Naive thymus-derived CD4-positive, alpha-beta T cell (primary cell): ENCODE measurements around the gene KCNQ1OT1. TPM values are rescaled to one million over a fixed set of nuclear protein-coding genes. Genes with fewer than 3 reads are reported as not detected.

ENCODE experiments used
- ATAC-seq: fragments of 150-1000 bp; cut with Tn5 transposase; 2 replicates; pipeline ENCODE4 v1.10.0; 2021; ENCODE audit warnings: mild to moderate bottlenecking, moderate library complexity
- CTCF ChIA-PET: fragments of 350-600 bp; sonication (Branson Sonifier 250); formaldehyde crosslinking; loops from one replicate; lab custom pipeline; 2021; ENCODE audit warnings: antibody characterized with exemption; lab: Charles Lee
- POLR2A ChIA-PET: fragments of 350-600 bp; sonication (Branson Sonifier 250); formaldehyde crosslinking; loops from one replicate; lab custom pipeline; 2021; ENCODE audit warnings: antibody characterized with exemption, inconsistent platforms; lab: Charles Lee
- DNase-seq, 9 donors: peaks; one replicate each; pipeline versions ENCODE4 v3.0.0 to v3.0.0-alpha.2; 2020 to 2022; ENCODE audit warnings: mixed read lengths in 1 of 9
- H3K27ac ChIP-seq: one replicate; pipeline ENCODE4 v1.7.0; 2013; ENCODE audit warnings: mild to moderate bottlenecking, low read depth, low read length, moderate library complexity
- H3K27me3 ChIP-seq, 2 donors: one replicate each; pipeline ENCODE4 v1.7.0; 2013; ENCODE audit warnings: low read length in 2 of 2, mild to moderate bottlenecking in 2 of 2, moderate library complexity in 2 of 2; ENCODE audit not compliant: control insufficient read depth in 2 of 2, insufficient read depth in 2 of 2
- H3K36me3 ChIP-seq, 3 experiments: 1 replicate in 2 of 3; 2 replicates in 1 of 3; pipeline ENCODE4 v1.7.0; 2013; ENCODE audit warnings: low read length in 3 of 3, mild to moderate bottlenecking in 3 of 3, moderate library complexity in 1 of 3; ENCODE audit not compliant: insufficient read depth in 3 of 3, control insufficient read depth in 2 of 3
- H3K4me1 ChIP-seq, 2 donors: one replicate each; pipeline ENCODE4 v1.7.0; 2013; ENCODE audit warnings: low read length in 2 of 2, mild to moderate bottlenecking in 2 of 2, moderate library complexity in 1 of 2; ENCODE audit not compliant: control insufficient read depth in 2 of 2, insufficient read depth in 2 of 2
- H3K4me3 ChIP-seq: 2 replicates; pipeline ENCODE4 v1.7.0; 2013; ENCODE audit warnings: mild to moderate bottlenecking, low read length
- H3K9me3 ChIP-seq, 3 experiments: 1 replicate in 2 of 3; 2 replicates in 1 of 3; pipeline ENCODE4 v1.7.0; 2013; ENCODE audit warnings: low read length in 3 of 3; ENCODE audit not compliant: control insufficient read depth in 2 of 3
- H3K27ac Mint-ChIP-seq, 9 donors: one replicate each; pipeline ENCODE4 v1.8.0; 2020 to 2022; ENCODE audit warnings: mixed read lengths in 9 of 9, mild to moderate bottlenecking in 8 of 9, moderate library complexity in 5 of 9, inconsistent platforms in 2 of 9
- H3K27me3 Mint-ChIP-seq, 5 donors: one replicate each; pipeline ENCODE4 v1.8.0; 2021 to 2022; ENCODE audit warnings: mixed read lengths in 5 of 5, mild to moderate bottlenecking in 1 of 5
- H3K36me3 Mint-ChIP-seq, 5 donors: one replicate each; pipeline ENCODE4 v1.8.0; 2020 to 2022; ENCODE audit warnings: mixed read lengths in 5 of 5, mild to moderate bottlenecking in 3 of 5, inconsistent platforms in 1 of 5
- H3K4me1 Mint-ChIP-seq, 7 donors: one replicate each; pipeline ENCODE4 v1.8.0; 2020 to 2022; ENCODE audit warnings: mixed read lengths in 7 of 7, mild to moderate bottlenecking in 3 of 7, inconsistent platforms in 1 of 7
- H3K4me3 Mint-ChIP-seq, 10 donors: one replicate each; pipeline ENCODE4 v1.8.0; 2020 to 2022; ENCODE audit warnings: mild to moderate bottlenecking in 10 of 10, mixed read lengths in 10 of 10, moderate library complexity in 6 of 10, inconsistent platforms in 2 of 10
- H3K9me3 Mint-ChIP-seq, 11 donors: one replicate each; pipeline ENCODE4 v1.8.0; 2020 to 2022; ENCODE audit warnings: mixed read lengths in 11 of 11, mild to moderate bottlenecking in 4 of 11, inconsistent platforms in 1 of 11, moderate library complexity in 1 of 11
- intact Hi-C, 2 donors: fragments of 100-400 bp; cut with micrococcal nuclease; formaldehyde crosslinking; loops; one replicate each; pipeline ENCODE4 v1.15.1; 2023
- polyA plus RNA-seq, 2 donors: library from polyadenylated mRNA; unstranded; fragments of 300-500 nt; fragmentation: Illumina TruSeq; gene quantifications; one replicate each; pipeline ENCODE4 v1.2.3, GENCODE V29; 2021
- total RNA-seq, 6 experiments: library from RNA in 5 of 6; stranded (reverse) in 5 of 6; gene quantifications; 1 replicate in 5 of 6; 2 replicates in 1 of 6; pipeline ENCODE4 v1.2.3 and lab custom pipeline; 2021 to 2026

KCNQ1OT1 gene
- total and polyA plus RNA-seq, 7 experiments from 2014 or later = 0.07 to 0.56 (median 0.19) TPM

- H3K27me3 ChIP-seq = no peaks in the 10 kb centered on the region
- peaks cover 0 to 9% (median 0%) of the 10 kb centered on the region in 7 donors for H3K4me1 Mint-ChIP-seq
- no peaks in the 10 kb centered on the region for H3K4me1 ChIP-seq
- CTCF ChIA-PET = no interaction called here
- ATAC-seq (no peak), DNase-seq (no peak)
- POLR2A ChIA-PET = no interaction called here
- H3K4me3 ChIP-seq = no peak overlapping the region
- H3K27me3 Mint-ChIP-seq = no peaks in the 10 kb centered on the region
- no peak overlapping the region for H3K4me3 Mint-ChIP-seq
- H3K9me3 ChIP-seq = no peaks in the 10 kb centered on the region
- no peaks in the 10 kb centered on the region for H3K9me3 Mint-ChIP-seq
- H3K27ac ChIP-seq = no peak overlapping the region
- peaks cover 0 to 19% (median 5%) of the 10 kb centered on the region in 5 donors for H3K36me3 Mint-ChIP-seq
- intact Hi-C loops = no loop called here
- peaks cover 0 to 6% (median 0%) of the 10 kb centered on the region in 3 experiments for H3K36me3 ChIP-seq
- no peak overlapping the region for H3K27ac Mint-ChIP-seq
These were observed 20.6 kb downstream of the KCNQ1OT1 start for GRCh38 chr11:2679011-2679676.

- Histone ChIP-seq H3K4me3 (no peak overlapping the region), H3K4me1 (no peaks in the 10 kb centered on the region), H3K9me3 (no peaks in the 10 kb centered on the region), H3K27ac (no peak overlapping the region), H3K36me3 (no peaks in the 10 kb centered on the region), H3K27me3 (no peaks in the 10 kb centered on the region)
- H3K4me1 Mint-ChIP-seq = peaks cover 0 to 9% (median 0%) of the 10 kb centered on the region in 7 donors
- no peaks in the 10 kb centered on the region for H3K27me3 Mint-ChIP-seq
- CTCF ChIA-PET = no interaction called here
- no peak overlapping the region for H3K4me3 Mint-ChIP-seq
- peaks cover 0 to 16% (median 0%) of the 10 kb centered on the region in 5 donors for H3K36me3 Mint-ChIP-seq
- peak overlapping the region in 2 of 9 donors; percentile 6 to 49 for H3K27ac Mint-ChIP-seq
- no peak for ATAC-seq
- DNase-seq = no peak
- intact Hi-C loops = no loop called here
- POLR2A ChIA-PET = no interaction called here
- H3K9me3 Mint-ChIP-seq = no peaks in the 10 kb centered on the region
These were observed 21.4 kb downstream of the KCNQ1OT1 start for GRCh38 chr11:2678396-2678795.

- intact Hi-C loops = no loop called here
- H3K9me3 ChIP-seq = no peaks in the 10 kb centered on the region
- POLR2A ChIA-PET = no interaction called here
- CTCF ChIA-PET = no interaction called here
- ATAC-seq = peak; percentile 66
- H3K9me3 Mint-ChIP-seq = no peaks in the 10 kb centered on the region
- H3K27ac Mint-ChIP-seq = no peak overlapping the region
- H3K4me1 ChIP-seq = no peaks in the 10 kb centered on the region
- H3K4me3 ChIP-seq = no peak overlapping the region
- no peak for DNase-seq
- H3K36me3 ChIP-seq = peaks cover 0 to 8% (median 0%) of the 10 kb centered on the region in 3 experiments
- H3K27me3 Mint-ChIP-seq = no peaks in the 10 kb centered on the region
- peaks cover 0 to 18% (median 0%) of the 10 kb centered on the region in 5 donors for H3K36me3 Mint-ChIP-seq
- H3K4me1 Mint-ChIP-seq = peaks cover 0 to 8% (median 0%) of the 10 kb centered on the region in 7 donors
- H3K27me3 ChIP-seq = no peaks in the 10 kb centered on the region
- H3K27ac ChIP-seq = no peak overlapping the region
- H3K4me3 Mint-ChIP-seq = no peak overlapping the region
These were observed 22.7 kb downstream of the KCNQ1OT1 start for GRCh38 chr11:2677127-2677526.

GRCh38 chr11:2675540-2675939, 24.3 kb downstream of the KCNQ1OT1 start:
- no peaks in the 10 kb centered on the region for H3K9me3 ChIP-seq
- H3K36me3 ChIP-seq = peaks cover 0 to 8% (median 0%) of the 10 kb centered on the region in 3 experiments
- H3K27ac Mint-ChIP-seq = no peak overlapping the region
- H3K4me1 ChIP-seq = no peaks in the 10 kb centered on the region
- CTCF ChIA-PET = no interaction called here
- DNase-seq (peak in 1 of 9 donors; percentile 17), ATAC-seq (no peak)
- no peaks in the 10 kb centered on the region for H3K9me3 Mint-ChIP-seq
- peaks cover 0 to 4% (median 0%) of the 10 kb centered on the region in 7 donors for H3K4me1 Mint-ChIP-seq
- POLR2A ChIA-PET = no interaction called here
- no peaks in the 10 kb centered on the region for H3K27me3 Mint-ChIP-seq
- peaks cover 0 to 12% (median 4%) of the 10 kb centered on the region in 5 donors for H3K36me3 Mint-ChIP-seq
- H3K27ac ChIP-seq = no peak overlapping the region
- H3K4me3 ChIP-seq = no peak overlapping the region
- H3K27me3 ChIP-seq = no peaks in the 10 kb centered on the region
- H3K4me3 Mint-ChIP-seq = no peak overlapping the region
- intact Hi-C loops = no loop called here

- ChIA-PET POLR2A (interaction anchor here (0.7 kb wide), 1 partner anchor 13 kb away, joined by 4 read pairs; no protein-coding TSS in a partner anchor), CTCF (no interaction called here)
- H3K4me3 ChIP-seq = no peak overlapping the region
- no peak overlapping the region for H3K27ac ChIP-seq
- intact Hi-C loops = no loop called here
- H3K4me1 ChIP-seq = no peaks in the 10 kb centered on the region
- H3K9me3 ChIP-seq = no peaks in the 10 kb centered on the region
- Mint-ChIP-seq H3K9me3 (no peaks in the 10 kb centered on the region), H3K36me3 (peaks cover 0 to 19% (median 3%) of the 10 kb centered on the region in 5 donors), H3K4me3 (no peak overlapping the region), H3K4me1 (peaks cover 0 to 6% (median 0%) of the 10 kb centered on the region in 7 donors), H3K27ac (peak overlapping the region in 1 of 9 donors; percentile 19), H3K27me3 (no peaks in the 10 kb centered on the region)
- H3K36me3 ChIP-seq = peaks cover 0 to 14% (median 0%) of the 10 kb centered on the region in 3 experiments
- H3K27me3 ChIP-seq = no peaks in the 10 kb centered on the region
- ATAC-seq (no peak), DNase-seq (no peak)
These were observed 25.1 kb downstream of the KCNQ1OT1 start for GRCh38 chr11:2674658-2675131.

- H3K4me1 Mint-ChIP-seq = peaks cover 0 to 7% (median 0%) of the 10 kb centered on the region in 7 donors
- Histone ChIP-seq H3K4me1 (no peaks in the 10 kb centered on the region), H3K36me3 (peaks cover 0 to 14% (median 0%) of the 10 kb centered on the region in 3 experiments), H3K27me3 (no peaks in the 10 kb centered on the region), H3K9me3 (no peaks in the 10 kb centered on the region), H3K27ac (no peak overlapping the region), H3K4me3 (no peak overlapping the region)
- H3K4me3 Mint-ChIP-seq = no peak overlapping the region
- peak overlapping the region in 1 of 9 donors; percentile 25 for H3K27ac Mint-ChIP-seq
- no peaks in the 10 kb centered on the region for H3K9me3 Mint-ChIP-seq
- no peak for ATAC-seq
- ChIA-PET POLR2A (no interaction called here), CTCF (no interaction called here)
- no peaks in the 10 kb centered on the region for H3K27me3 Mint-ChIP-seq
- intact Hi-C loops = no loop called here
- DNase-seq = no peak
- peaks cover 0 to 26% (median 4%) of the 10 kb centered on the region in 5 donors for H3K36me3 Mint-ChIP-seq
These were observed 25.8 kb downstream of the KCNQ1OT1 start for GRCh38 chr11:2673871-2674471.
